ENCODE results near the gene AR.

Gene AR

GRCh38 chrX:67750694-67751093 lies 206.9 kb downstream of the AR start:
- no peak for TF ChIP-seq CTCF (IDR thresholded peaks at IDR 0.05)
- Histone ChIP-seq H3K27ac (no peak overlapping the region), H3K4me1 (ENCODE audit: control insufficient read depth in 1 of 2, insufficient read depth in 1 of 2, low read depth in 1 of 2, low read length in 1 of 2) (no peaks in the 10 kb centered on the region), H3K9me3 (no peaks in the 10 kb centered on the region), H3K27me3 (no peaks in the 10 kb centered on the region), H3K36me3 (no peaks in the 10 kb centered on the region), H3K4me3 (ENCODE audit: low read depth in 1 of 2, low read length in 1 of 2) (no peak overlapping the region)

- no peaks in the 10 kb centered on the region for H3K9me3 ChIP-seq
Observed at GRCh38 chrX:67759018-67759417, 215.2 kb downstream of the AR start.

GRCh38 chrX:67777148-67777547 lies 233.3 kb downstream of the AR start:
- no peak for TF ChIP-seq CTCF (IDR thresholded peaks at IDR 0.05)
- H3K27me3 ChIP-seq = no peaks in the 10 kb centered on the region
- no peaks in the 10 kb centered on the region for H3K9me3 ChIP-seq
- no peaks in the 10 kb centered on the region for H3K36me3 ChIP-seq
- H3K4me1 ChIP-seq (ENCODE audit: control insufficient read depth in 1 of 2, insufficient read depth in 1 of 2, low read depth in 1 of 2, low read length in 1 of 2) = peaks cover 5 to 8% of the 10 kb centered on the region in 2 experiments
- H3K27ac ChIP-seq = no peak overlapping the region
- no peak overlapping the region for H3K4me3 ChIP-seq (ENCODE audit: low read depth in 1 of 2, low read length in 1 of 2)

More at GRCh38 chrX:67759018-67759417, 215.2 kb downstream of the AR start:
- no peak overlapping the region for H3K4me3 ChIP-seq (ENCODE audit: low read depth in 1 of 2, low read length in 1 of 2)
- no peak for TF ChIP-seq CTCF (IDR thresholded peaks at IDR 0.05)
- H3K36me3 ChIP-seq = no peaks in the 10 kb centered on the region
- H3K27ac ChIP-seq = no peak overlapping the region
- H3K4me1 ChIP-seq (ENCODE audit: control insufficient read depth in 1 of 2, insufficient read depth in 1 of 2, low read depth in 1 of 2, low read length in 1 of 2) = no peaks in the 10 kb centered on the region
- H3K27me3 ChIP-seq = no peaks in the 10 kb centered on the region

- Histone ChIP-seq H3K9me3 (no peaks in the 10 kb centered on the region), H3K27me3 (no peaks in the 10 kb centered on the region), H3K27ac (no peak overlapping the region), H3K4me1 (ENCODE audit: control insufficient read depth in 1 of 2, insufficient read depth in 1 of 2, low read depth in 1 of 2, low read length in 1 of 2) (peaks cover 8 to 10% of the 10 kb centered on the region in 2 experiments), H3K36me3 (no peaks in the 10 kb centered on the region), H3K4me3 (ENCODE audit: low read depth in 1 of 2, low read length in 1 of 2) (no peak overlapping the region)
- TF ChIP-seq CTCF (IDR thresholded peaks at IDR 0.05) = no peak
Observed at GRCh38 chrX:67779099-67779498, 235.3 kb downstream of the AR start.
